Measurements from ENCODE around the gene KIRREL3.

KIRREL3 gene

GRCh38 chr11:126430581-126431335 lies 569.8 kb downstream of the KIRREL3 start:
- DNase-seq = no peak

GRCh38 chr11:126426820-126427749 lies 573.5 kb downstream of the KIRREL3 start:
- no peak for DNase-seq

- DNase-seq = no peak
Observed at GRCh38 chr11:126426106-126426505, 574.5 kb downstream of the KIRREL3 start.

GRCh38 chr11:126424471-126425039 lies 576.0 kb downstream of the KIRREL3 start:
- DNase-seq = no peak

- no peak for DNase-seq
Observed at GRCh38 chr11:126423743-126424142, 576.8 kb downstream of the KIRREL3 start.

GRCh38 chr11:126423154-126423553 lies 577.4 kb downstream of the KIRREL3 start:
- no peak for DNase-seq

GRCh38 chr11:126422446-126422845 lies 578.1 kb downstream of the KIRREL3 start:
- DNase-seq = no peak

- no peak for DNase-seq
Observed at GRCh38 chr11:126421271-126421671, 579.3 kb downstream of the KIRREL3 start.

- no peak for DNase-seq
Observed at GRCh38 chr11:126420698-126421256, 579.8 kb downstream of the KIRREL3 start.

GRCh38 chr11:126419801-126420697 lies 580.5 kb downstream of the KIRREL3 start:
- no peak for DNase-seq

GRCh38 chr11:126418887-126419286 lies 581.7 kb downstream of the KIRREL3 start:
- DNase-seq = no peak

- DNase-seq = no peak
Observed at GRCh38 chr11:126417091-126417862, 583.3 kb downstream of the KIRREL3 start.

- no peak for DNase-seq
Observed at GRCh38 chr11:126416542-126417090, 584.0 kb downstream of the KIRREL3 start.

- no peak for DNase-seq
Observed at GRCh38 chr11:126415669-126416420, 584.7 kb downstream of the KIRREL3 start.

GRCh38 chr11:126415128-126415527 lies 585.4 kb downstream of the KIRREL3 start:
- no peak for DNase-seq

- DNase-seq = no peak
Observed at GRCh38 chr11:126414615-126415014, 586.0 kb downstream of the KIRREL3 start.

GRCh38 chr11:126413843-126414405 lies 586.6 kb downstream of the KIRREL3 start:
- DNase-seq = no peak

GRCh38 chr11:126413426-126413825 lies 587.1 kb downstream of the KIRREL3 start:
- no peak for DNase-seq

- no peak for DNase-seq
Observed at GRCh38 chr11:126411971-126412381, 588.6 kb downstream of the KIRREL3 start.

- DNase-seq = no peak
Observed at GRCh38 chr11:126410649-126411048, 589.9 kb downstream of the KIRREL3 start.
